GM23338 (cell line): Measurements from ENCODE around the gene SUSD3. TPM values are rescaled to one million over a fixed set of nuclear protein-coding genes. Genes with fewer than 3 reads are reported as not detected.

ENCODE experiments used
- ATAC-seq: fragments of 200-7000 bp; cut with Tn5 transposase; 3 replicates; pipeline ENCODE4 v1.9.1; 2020
- DNase-seq: peaks from one replicate; pipeline ENCODE4 v3.0.0-alpha.2; 2015; ENCODE audit warnings: low spot score
- H2AFZ ChIP-seq: fragments of 200-600 bp; sonication (generic); 2 replicates; pipeline ENCODE4 v1.8.0; 2016; ENCODE audit warnings: antibody characterized with exemption, mild to moderate bottlenecking, moderate library complexity
- H3F3A ChIP-seq: fragments of 200-600 bp; sonication (generic); replicated peaks from 2 replicates; pipeline ENCODE4 v1.8.0; 2017; ENCODE audit warnings: antibody characterized with exemption, mixed run types, low read depth
- H3K27ac ChIP-seq: fragments of 200-600 bp; sonication (generic); 2 replicates; pipeline ENCODE4 v1.6.1; 2016; ENCODE audit warnings: low read depth
- H3K27me3 ChIP-seq: fragments of 200-600 bp; sonication (generic); 2 replicates; pipeline ENCODE4 v1.8.0; 2016; ENCODE audit warnings: mild to moderate bottlenecking, mixed run types, moderate library complexity; ENCODE audit not compliant: insufficient read depth
- H3K36me3 ChIP-seq: fragments of 200-600 bp; sonication (generic); 2 replicates; pipeline ENCODE4 v1.8.0; 2016; ENCODE audit warnings: mild to moderate bottlenecking; ENCODE audit not compliant: insufficient read depth
- H3K4me1 ChIP-seq: fragments of 200-600 bp; sonication (generic); 2 replicates; pipeline ENCODE4 v1.8.0; 2016; ENCODE audit warnings: mild to moderate bottlenecking, moderate library complexity; ENCODE audit not compliant: insufficient read depth
- H3K4me2 ChIP-seq: fragments of 200-600 bp; sonication (generic); 2 replicates; pipeline ENCODE4 v1.7.1; 2017; ENCODE audit warnings: mixed run types
- H3K4me3 ChIP-seq: fragments of 200-600 bp; sonication (generic); 2 replicates; pipeline ENCODE4 v1.6.1; 2016; ENCODE audit warnings: mixed run types
- H3K79me2 ChIP-seq: fragments of 200-600 bp; sonication (generic); replicated peaks from 2 replicates; pipeline ENCODE4 v1.8.0; 2017; ENCODE audit warnings: mild to moderate bottlenecking; ENCODE audit not compliant: insufficient read depth
- H3K9me2 ChIP-seq: fragments of 200-600 bp; sonication (generic); 2 replicates; pipeline ENCODE4 v1.8.0; 2017; ENCODE audit not compliant: insufficient read depth
- H4K20me1 ChIP-seq: fragments of 200-600 bp; sonication (generic); replicated peaks from 2 replicates; pipeline ENCODE4 v1.8.0; 2017; ENCODE audit warnings: mild to moderate bottlenecking; ENCODE audit not compliant: insufficient read depth
- H3K27ac Mint-ChIP-seq: 2 replicates; pipeline ENCODE4 v1.8.0; 2020; ENCODE audit warnings: inconsistent platforms, mild to moderate bottlenecking, moderate library complexity, mixed read lengths
- H3K27me3 Mint-ChIP-seq: 3 replicates; pipeline ENCODE4 v1.8.0; 2022; ENCODE audit warnings: low read depth, mild to moderate bottlenecking, moderate library complexity, mixed read lengths, inconsistent platforms; ENCODE audit not compliant: insufficient read depth, poor library complexity
- H3K36me3 Mint-ChIP-seq: 3 replicates; pipeline ENCODE4 v1.8.0; 2021; ENCODE audit warnings: low read depth, mild to moderate bottlenecking, inconsistent platforms, moderate library complexity, mixed read lengths
- H3K4me1 Mint-ChIP-seq: 3 replicates; pipeline ENCODE4 v1.8.0; 2020; ENCODE audit warnings: mild to moderate bottlenecking, inconsistent platforms, mixed read lengths
- H3K4me3 Mint-ChIP-seq: 3 replicates; pipeline ENCODE4 v1.8.0; 2021; ENCODE audit warnings: moderate library complexity, mild to moderate bottlenecking, inconsistent platforms, mixed read lengths
- H3K9me3 Mint-ChIP-seq: 3 replicates; pipeline ENCODE4 v1.8.0; 2020; ENCODE audit warnings: moderate library complexity, mild to moderate bottlenecking, inconsistent platforms, mixed read lengths
- CREB1 ChIP-seq: fragments of 250-450 bp; sonication (Bioruptor Pico); IDR thresholded peaks from 2 replicates; pipeline ENCODE4 v1.5.0; 2020; ENCODE audit warnings: low read depth, mild to moderate bottlenecking, moderate library complexity
- ETS1 ChIP-seq: IDR thresholded peaks from 2 replicates; pipeline ENCODE4 v1.6.1; 2016; ENCODE audit warnings: antibody characterized with exemption
- EZH2 ChIP-seq: fragments of 200-600 bp; sonication (generic); IDR thresholded peaks from one replicate; pipeline ENCODE4 v1.8.0; 2017; ENCODE audit warnings: antibody characterized with exemption, mild to moderate bottlenecking, low read depth; ENCODE audit not compliant: unreplicated experiment
- EZH2phosphoT487 ChIP-seq: fragments of 200-600 bp; sonication (generic); IDR thresholded peaks from one replicate; pipeline ENCODE4 v1.8.1; 2018; ENCODE audit warnings: antibody characterized with exemption; ENCODE audit not compliant: unreplicated experiment
- JUNB ChIP-seq: IDR thresholded peaks from one replicate; pipeline ENCODE4 v1.6.1; 2016; ENCODE audit warnings: antibody characterized with exemption; ENCODE audit not compliant: unreplicated experiment
- NANOG ChIP-seq: IDR thresholded peaks from 2 replicates; pipeline ENCODE4 v1.6.1; 2016; ENCODE audit warnings: antibody characterized with exemption, borderline replicate concordance
- STAT1 ChIP-seq: IDR thresholded peaks from one replicate; pipeline ENCODE4 v1.6.1; 2016; ENCODE audit warnings: antibody characterized with exemption; ENCODE audit not compliant: unreplicated experiment
- ZNF114 ChIP-seq: fragments of 250-450 bp; sonication (Bioruptor Pico); IDR thresholded peaks from 2 replicates; pipeline ENCODE4 v1.5.0; 2020; ENCODE audit warnings: mild to moderate bottlenecking, moderate library complexity
- ZNF331 ChIP-seq: fragments of 250-450 bp; sonication (Bioruptor Pico); IDR thresholded peaks from 2 replicates; pipeline ENCODE4 v1.5.0; 2020; ENCODE audit warnings: low read depth, mild to moderate bottlenecking, moderate library complexity
- polyA plus RNA-seq: library from polyadenylated mRNA; unstranded; fragments of >200 nt; fragmentation: Nextera tagmentation; extraction: Ambion mirVana; gene quantifications from 2 replicates; pipeline ENCODE4 v1.2.1, GENCODE V29; 2016
- total RNA-seq: library from RNA; depleted of rRNA; stranded (reverse); fragments of >200 nt; shearing (Covaris generic); gene quantifications from 2 replicates; pipeline ENCODE4 v1.2.3, GENCODE V29; 2014
- TF ChIP-seq, protein P1 (sequence below): IDR thresholded peaks from one replicate; pipeline ENCODE4 v1.6.1; 2018; ENCODE audit warnings: antibody characterized with exemption; ENCODE audit not compliant: unreplicated experiment
- TF ChIP-seq, protein P2 (sequence below): fragments of 250-450 bp; sonication (Bioruptor Pico); IDR thresholded peaks from 2 replicates; pipeline ENCODE4 v1.5.0; 2020; ENCODE audit warnings: mild to moderate bottlenecking, moderate library complexity

Gene SUSD3
- total and polyA plus RNA-seq, 2 experiments from 2014 or later: 6.9 to 20.1 TPM

- H3K4me3 Mint-ChIP-seq: no peak overlapping the region
- H3K36me3 Mint-ChIP-seq: no peaks in the 10 kb centered on the region
- no peak overlapping the region; the same call in 1 of the 2 replicates for H3K27ac Mint-ChIP-seq
- Histone ChIP-seq H3K79me2 (no peaks in the 10 kb centered on the region), H2AFZ (no peak overlapping the region), H3K27me3 (no peaks in the 10 kb centered on the region), H3K4me2 (no peak overlapping the region), H3K4me1 (no peaks in the 10 kb centered on the region), H3K4me3 (no peak overlapping the region), H3K9me2 (no peaks in the 10 kb centered on the region), H4K20me1 (no peaks in the 10 kb centered on the region), H3K36me3 (no peaks in the 10 kb centered on the region), H3K27ac (no peak overlapping the region), H3F3A (no peaks in the 10 kb centered on the region)
- H3K27me3 Mint-ChIP-seq: peaks cover 6% of the 10 kb centered on the region
- DNase-seq (no peak), ATAC-seq (no peak)
- TF ChIP-seq, protein P1, sequence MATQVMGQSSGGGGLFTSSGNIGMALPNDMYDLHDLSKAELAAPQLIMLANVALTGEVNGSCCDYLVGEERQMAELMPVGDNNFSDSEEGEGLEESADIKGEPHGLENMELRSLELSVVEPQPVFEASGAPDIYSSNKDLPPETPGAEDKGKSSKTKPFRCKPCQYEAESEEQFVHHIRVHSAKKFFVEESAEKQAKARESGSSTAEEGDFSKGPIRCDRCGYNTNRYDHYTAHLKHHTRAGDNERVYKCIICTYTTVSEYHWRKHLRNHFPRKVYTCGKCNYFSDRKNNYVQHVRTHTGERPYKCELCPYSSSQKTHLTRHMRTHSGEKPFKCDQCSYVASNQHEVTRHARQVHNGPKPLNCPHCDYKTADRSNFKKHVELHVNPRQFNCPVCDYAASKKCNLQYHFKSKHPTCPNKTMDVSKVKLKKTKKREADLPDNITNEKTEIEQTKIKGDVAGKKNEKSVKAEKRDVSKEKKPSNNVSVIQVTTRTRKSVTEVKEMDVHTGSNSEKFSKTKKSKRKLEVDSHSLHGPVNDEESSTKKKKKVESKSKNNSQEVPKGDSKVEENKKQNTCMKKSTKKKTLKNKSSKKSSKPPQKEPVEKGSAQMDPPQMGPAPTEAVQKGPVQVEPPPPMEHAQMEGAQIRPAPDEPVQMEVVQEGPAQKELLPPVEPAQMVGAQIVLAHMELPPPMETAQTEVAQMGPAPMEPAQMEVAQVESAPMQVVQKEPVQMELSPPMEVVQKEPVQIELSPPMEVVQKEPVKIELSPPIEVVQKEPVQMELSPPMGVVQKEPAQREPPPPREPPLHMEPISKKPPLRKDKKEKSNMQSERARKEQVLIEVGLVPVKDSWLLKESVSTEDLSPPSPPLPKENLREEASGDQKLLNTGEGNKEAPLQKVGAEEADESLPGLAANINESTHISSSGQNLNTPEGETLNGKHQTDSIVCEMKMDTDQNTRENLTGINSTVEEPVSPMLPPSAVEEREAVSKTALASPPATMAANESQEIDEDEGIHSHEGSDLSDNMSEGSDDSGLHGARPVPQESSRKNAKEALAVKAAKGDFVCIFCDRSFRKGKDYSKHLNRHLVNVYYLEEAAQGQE: no peak
- TF ChIP-seq ZNF114 (CRISPR knock-in tag) (no peak), NANOG (no peak), CREB1 (CRISPR knock-in tag) (no peak), ETS1 (no peak), STAT1 (no peak), JUNB (no peak), EZH2phosphoT487 (no peak), EZH2 (no peak), ZNF331 (CRISPR knock-in tag) (no peak)
- TF ChIP-seq, protein P2, sequence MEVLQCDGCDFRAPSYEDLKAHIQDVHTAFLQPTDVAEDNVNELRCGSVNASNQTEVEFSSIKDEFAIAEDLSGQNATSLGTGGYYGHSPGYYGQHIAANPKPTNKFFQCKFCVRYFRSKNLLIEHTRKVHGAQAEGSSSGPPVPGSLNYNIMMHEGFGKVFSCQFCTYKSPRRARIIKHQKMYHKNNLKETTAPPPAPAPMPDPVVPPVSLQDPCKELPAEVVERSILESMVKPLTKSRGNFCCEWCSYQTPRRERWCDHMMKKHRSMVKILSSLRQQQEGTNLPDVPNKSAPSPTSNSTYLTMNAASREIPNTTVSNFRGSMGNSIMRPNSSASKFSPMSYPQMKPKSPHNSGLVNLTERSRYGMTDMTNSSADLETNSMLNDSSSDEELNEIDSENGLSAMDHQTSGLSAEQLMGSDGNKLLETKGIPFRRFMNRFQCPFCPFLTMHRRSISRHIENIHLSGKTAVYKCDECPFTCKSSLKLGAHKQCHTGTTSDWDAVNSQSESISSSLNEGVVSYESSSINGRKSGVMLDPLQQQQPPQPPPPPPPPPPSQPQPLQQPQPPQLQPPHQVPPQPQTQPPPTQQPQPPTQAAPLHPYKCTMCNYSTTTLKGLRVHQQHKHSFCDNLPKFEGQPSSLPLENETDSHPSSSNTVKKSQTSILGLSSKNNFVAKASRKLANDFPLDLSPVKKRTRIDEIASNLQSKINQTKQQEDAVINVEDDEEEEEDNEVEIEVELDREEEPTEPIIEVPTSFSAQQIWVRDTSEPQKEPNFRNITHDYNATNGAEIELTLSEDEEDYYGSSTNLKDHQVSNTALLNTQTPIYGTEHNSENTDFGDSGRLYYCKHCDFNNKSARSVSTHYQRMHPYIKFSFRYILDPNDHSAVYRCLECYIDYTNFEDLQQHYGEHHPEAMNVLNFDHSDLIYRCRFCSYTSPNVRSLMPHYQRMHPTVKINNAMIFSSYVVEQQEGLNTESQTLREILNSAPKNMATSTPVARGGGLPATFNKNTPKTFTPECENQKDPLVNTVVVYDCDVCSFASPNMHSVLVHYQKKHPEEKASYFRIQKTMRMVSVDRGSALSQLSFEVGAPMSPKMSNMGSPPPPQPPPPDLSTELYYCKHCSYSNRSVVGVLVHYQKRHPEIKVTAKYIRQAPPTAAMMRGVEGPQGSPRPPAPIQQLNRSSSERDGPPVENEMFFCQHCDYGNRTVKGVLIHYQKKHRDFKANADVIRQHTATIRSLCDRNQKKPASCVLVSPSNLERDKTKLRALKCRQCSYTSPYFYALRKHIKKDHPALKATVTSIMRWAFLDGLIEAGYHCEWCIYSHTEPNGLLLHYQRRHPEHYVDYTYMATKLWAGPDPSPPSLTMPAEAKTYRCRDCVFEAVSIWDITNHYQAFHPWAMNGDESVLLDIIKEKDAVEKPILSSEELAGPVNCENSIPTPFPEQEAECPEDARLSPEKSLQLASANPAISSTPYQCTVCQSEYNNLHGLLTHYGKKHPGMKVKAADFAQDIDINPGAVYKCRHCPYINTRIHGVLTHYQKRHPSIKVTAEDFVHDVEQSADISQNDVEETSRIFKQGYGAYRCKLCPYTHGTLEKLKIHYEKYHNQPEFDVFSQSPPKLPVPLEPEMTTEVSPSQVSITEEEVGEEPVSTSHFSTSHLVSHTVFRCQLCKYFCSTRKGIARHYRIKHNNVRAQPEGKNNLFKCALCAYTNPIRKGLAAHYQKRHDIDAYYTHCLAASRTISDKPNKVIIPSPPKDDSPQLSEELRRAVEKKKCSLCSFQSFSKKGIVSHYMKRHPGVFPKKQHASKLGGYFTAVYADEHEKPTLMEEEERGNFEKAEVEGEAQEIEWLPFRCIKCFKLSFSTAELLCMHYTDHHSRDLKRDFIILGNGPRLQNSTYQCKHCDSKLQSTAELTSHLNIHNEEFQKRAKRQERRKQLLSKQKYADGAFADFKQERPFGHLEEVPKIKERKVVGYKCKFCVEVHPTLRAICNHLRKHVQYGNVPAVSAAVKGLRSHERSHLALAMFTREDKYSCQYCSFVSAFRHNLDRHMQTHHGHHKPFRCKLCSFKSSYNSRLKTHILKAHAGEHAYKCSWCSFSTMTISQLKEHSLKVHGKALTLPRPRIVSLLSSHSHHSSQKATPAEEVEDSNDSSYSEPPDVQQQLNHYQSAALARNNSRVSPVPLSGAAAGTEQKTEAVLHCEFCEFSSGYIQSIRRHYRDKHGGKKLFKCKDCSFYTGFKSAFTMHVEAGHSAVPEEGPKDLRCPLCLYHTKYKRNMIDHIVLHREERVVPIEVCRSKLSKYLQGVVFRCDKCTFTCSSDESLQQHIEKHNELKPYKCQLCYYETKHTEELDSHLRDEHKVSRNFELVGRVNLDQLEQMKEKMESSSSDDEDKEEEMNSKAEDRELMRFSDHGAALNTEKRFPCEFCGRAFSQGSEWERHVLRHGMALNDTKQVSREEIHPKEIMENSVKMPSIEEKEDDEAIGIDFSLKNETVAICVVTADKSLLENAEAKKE (CRISPR knock-in tag): no peak
- H3K4me1 Mint-ChIP-seq: peaks cover 11% of the 10 kb centered on the region; the same call in 2 of the 3 replicates
- H3K9me3 Mint-ChIP-seq: no peaks in the 10 kb centered on the region
Measured at GRCh38 chr9:93020771-93021670, 37.5 kb upstream of the SUSD3 start.
